ENCODE data around the gene SNRK.

- no peak for TF ChIP-seq CTCF (IDR thresholded peaks at IDR 0.05; ENCODE audit: low read depth, low read length)
- no peak for TF ChIP-seq EZH2phosphoT487 (IDR thresholded peaks at IDR 0.05; ENCODE audit: low read depth)
These were observed 101.8 kb downstream of the SNRK start for GRCh38 chr3:43388175-43388574.

Data from OCI-LY3 (cell line).